ES-I3 (cell line): ENCODE results near the gene NPDC1.

Experiments used
- H3K36me3 ChIP-seq: 2 replicates; pipeline ENCODE4 v1.6.1; 2013; ENCODE audit warnings: mild to moderate bottlenecking, low read length, control low read depth, moderate library complexity; ENCODE audit not compliant: insufficient read depth
- H3K4me1 ChIP-seq: 2 replicates; pipeline ENCODE4 v1.6.1; 2013; ENCODE audit warnings: mild to moderate bottlenecking, control low read depth, low read length; ENCODE audit not compliant: insufficient read depth
- H3K9ac ChIP-seq: 2 replicates; pipeline ENCODE4 v1.6.1; 2013; ENCODE audit warnings: low read depth, mild to moderate bottlenecking, low read length, moderate library complexity
- H3K9me3 ChIP-seq: 2 replicates; pipeline ENCODE4 v1.6.1; 2013; ENCODE audit warnings: mild to moderate bottlenecking, low read length, moderate library complexity; ENCODE audit not compliant: control insufficient read depth, insufficient read depth

The NPDC1 gene, protein sequence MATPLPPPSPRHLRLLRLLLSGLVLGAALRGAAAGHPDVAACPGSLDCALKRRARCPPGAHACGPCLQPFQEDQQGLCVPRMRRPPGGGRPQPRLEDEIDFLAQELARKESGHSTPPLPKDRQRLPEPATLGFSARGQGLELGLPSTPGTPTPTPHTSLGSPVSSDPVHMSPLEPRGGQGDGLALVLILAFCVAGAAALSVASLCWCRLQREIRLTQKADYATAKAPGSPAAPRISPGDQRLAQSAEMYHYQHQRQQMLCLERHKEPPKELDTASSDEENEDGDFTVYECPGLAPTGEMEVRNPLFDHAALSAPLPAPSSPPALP

DNA sequence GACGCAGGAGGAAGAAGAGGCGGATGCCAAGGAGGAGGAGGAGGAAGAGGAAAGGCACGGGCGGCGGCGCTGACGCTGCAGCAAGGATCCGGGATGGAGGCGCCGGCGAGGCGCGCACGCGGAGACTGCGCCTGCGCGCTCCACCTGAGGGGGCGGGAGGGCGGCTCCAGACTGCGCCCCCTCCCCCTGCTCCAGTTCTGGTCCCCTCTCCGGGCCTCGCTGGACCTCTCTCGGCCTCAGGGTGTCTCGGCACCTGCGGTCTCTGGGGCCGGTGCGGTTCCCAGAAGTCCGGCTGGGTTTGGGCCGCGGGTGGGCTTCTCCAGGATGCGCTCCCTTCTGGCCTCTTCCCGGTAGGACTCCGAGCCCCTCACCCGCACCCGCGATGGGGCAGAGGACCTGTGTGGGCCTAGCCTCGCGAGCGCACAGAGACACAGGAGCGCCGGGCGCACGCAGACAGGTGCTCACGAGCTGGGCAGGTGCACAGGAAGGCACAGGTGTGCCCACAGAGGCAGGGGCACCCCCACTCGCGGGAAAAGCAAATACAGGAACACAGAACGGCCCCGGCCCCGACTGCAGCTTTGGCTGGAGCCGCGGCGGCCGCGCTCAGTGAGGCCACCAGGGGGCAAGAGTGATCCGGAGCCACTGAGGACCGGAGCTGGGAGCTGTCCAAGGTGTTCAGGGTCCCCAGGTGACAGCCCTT is at the start of gene NPDC1:
TSS of gene NPDC1 (minus strand) at position 90 of the 700 bp plus-strand sequence. CDS start 188 bp downstream, outside the sequence.
- H3K9ac ChIP-seq, result peak within 1 kb of the TSS; percentile 58
- no peaks in the 10 kb centered on the region for H3K9me3 ChIP-seq
- no peaks in the 10 kb centered on the region for H3K36me3 ChIP-seq
- H3K4me1 ChIP-seq, result no peaks in the 10 kb centered on the region; the same call in 1 of the 2 replicates

DNA sequence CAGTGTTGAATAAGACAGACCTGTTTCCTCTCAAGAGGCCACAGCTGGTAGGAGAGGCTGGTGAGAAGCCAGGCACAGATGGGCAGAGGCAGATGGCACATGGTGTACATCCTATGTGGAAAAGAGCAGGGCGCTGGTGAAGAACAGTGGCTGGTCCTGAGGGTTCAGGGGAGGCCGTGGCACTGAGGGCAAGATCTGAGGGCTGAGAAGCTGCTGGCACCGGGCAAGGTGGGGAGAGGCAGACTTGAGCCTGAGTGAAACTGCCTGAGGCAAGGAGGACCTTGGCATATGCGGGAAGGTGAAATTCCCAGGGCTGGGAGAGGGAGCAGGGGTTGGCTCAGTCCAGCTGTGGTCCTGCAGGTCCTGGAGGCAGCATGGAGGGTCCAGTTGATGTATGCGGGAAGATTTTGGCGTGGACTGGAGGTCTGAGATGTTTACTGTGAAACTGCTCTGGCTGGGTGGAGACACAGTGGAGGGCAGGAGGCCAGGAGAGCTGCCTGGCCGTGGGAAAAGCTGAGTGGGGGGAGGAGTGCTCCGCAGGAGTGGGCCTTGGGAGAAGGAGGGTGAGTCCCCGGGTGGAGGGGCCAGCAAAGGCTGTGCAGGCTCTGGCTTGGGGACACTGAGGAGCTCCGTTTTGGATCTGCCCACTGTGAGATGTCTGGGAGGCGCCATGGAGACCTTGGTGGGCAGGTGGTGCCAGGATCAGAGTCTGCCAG is 43.4 kb upstream of the NPDC1 start:
- no peak overlapping the region for H3K9ac ChIP-seq
- peaks cover 7% of the 10 kb centered on the region; the same call in 1 of the 2 replicates for H3K36me3 ChIP-seq
- peaks cover 6% of the 10 kb centered on the region; the same call in 1 of the 2 replicates for H3K4me1 ChIP-seq
- no peaks in the 10 kb centered on the region for H3K9me3 ChIP-seq

DNA sequence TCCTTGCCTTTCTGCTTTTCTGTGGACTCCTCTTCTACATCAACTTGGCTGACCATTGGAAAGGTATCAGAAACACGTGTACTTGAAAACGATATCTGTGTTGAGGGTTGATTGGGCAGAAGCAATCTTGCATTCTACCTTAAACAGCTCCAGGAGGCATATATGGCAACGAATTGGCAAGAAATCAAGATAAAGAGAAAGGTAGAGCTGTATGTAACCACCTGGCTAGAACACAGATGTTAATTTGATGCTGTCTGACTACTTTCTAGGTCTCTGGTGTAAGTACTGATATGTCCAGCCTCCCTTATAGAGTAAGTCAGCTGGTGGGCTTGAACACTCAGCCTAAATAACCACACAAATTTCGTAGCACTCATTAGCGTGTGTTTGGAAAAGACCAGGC is 42.1 kb upstream of the NPDC1 start:
- peaks cover 8% of the 10 kb centered on the region for H3K4me1 ChIP-seq
- no peak overlapping the region for H3K9ac ChIP-seq
- peaks cover 7% of the 10 kb centered on the region; the same call in 1 of the 2 replicates for H3K36me3 ChIP-seq
- H3K9me3 ChIP-seq, result no peaks in the 10 kb centered on the region

DNA sequence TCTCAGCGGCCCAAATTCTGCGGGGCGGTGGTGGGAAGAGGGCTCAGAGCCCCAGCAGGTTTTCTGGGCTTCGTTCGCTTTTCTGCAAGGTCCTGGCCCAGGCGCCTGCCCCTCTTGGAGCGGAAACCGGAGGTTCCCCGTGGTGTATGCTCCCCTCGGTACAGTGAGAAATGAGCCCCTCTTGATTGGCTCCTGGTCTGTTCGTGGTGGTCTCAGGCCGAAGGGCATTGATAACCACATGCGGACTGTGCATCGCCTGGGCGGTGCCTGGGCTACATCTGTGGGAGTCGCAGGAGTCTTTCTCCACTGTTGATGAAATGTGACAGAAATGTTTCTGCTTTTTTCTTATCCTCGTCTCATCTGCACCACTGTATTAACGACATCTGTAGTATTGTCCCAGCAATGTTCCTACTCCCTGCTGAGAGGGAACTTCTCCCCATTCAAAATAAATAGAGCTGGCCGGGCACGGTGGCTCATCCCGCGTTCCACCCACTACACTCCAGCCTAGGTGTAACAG is 41.5 kb upstream of the NPDC1 start:
- peak overlapping the region; percentile 64 for H3K9ac ChIP-seq
- H3K36me3 ChIP-seq, result peaks cover 7% of the 10 kb centered on the region; the same call in 1 of the 2 replicates
- H3K4me1 ChIP-seq, result peaks cover 11% of the 10 kb centered on the region
- no peaks in the 10 kb centered on the region for H3K9me3 ChIP-seq

DNA sequence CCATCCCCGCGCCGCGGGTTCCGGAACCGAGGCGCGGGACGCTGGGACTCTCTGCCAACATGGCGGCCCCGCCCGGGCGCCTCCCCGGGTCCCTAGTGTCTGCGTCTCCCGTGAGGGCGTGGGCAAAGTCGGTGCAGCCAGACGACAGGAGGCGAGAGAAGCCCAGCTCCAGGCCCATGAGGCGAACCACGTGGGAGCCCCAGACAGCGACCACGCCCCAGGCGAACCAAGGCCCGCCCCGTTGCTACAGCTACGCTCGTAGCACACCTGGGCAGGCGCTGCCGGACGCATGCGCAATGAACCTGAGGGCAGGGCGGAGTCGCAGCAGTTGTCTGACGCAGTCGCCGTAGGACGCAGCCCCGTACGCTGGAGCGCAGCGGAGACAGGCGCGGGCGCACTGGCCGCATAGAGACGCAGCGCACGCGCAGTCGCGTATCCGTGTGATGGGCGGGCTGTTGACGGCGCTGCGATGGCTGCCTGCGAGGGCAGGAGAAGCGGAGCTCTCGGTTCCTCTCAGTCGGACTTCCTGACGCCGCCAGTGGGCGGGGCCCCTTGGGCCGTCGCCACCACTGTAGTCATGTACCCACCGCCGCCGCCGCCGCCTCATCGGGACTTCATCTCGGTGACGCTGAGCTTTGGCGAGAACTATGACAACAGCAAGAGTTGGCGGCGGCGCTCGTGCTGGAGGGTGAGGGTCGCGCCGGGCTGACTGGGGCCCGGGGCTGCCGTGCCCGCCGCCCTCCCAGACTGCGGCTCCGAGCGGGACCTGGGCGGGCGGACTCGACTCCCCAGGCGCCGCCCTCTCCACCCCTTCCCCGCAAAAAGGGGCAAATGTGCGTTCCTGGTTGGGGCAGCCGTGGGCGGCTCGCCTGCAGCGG is 40.8 kb upstream of the NPDC1 start, which contains the start of gene MAN1B1:
TSS of gene MAN1B1 (plus strand) at position 455 of the 878 bp plus-strand sequence. CDS start at position 470, 15 bp downstream.
- Histone ChIP-seq H3K9ac (peak within 1 kb of the TSS; percentile 64), H3K9me3 (no peaks in the 10 kb centered on the region), H3K36me3 (peaks cover 7% of the 10 kb centered on the region; the same call in 1 of the 2 replicates), H3K4me1 (peaks cover 11% of the 10 kb centered on the region)

DNA sequence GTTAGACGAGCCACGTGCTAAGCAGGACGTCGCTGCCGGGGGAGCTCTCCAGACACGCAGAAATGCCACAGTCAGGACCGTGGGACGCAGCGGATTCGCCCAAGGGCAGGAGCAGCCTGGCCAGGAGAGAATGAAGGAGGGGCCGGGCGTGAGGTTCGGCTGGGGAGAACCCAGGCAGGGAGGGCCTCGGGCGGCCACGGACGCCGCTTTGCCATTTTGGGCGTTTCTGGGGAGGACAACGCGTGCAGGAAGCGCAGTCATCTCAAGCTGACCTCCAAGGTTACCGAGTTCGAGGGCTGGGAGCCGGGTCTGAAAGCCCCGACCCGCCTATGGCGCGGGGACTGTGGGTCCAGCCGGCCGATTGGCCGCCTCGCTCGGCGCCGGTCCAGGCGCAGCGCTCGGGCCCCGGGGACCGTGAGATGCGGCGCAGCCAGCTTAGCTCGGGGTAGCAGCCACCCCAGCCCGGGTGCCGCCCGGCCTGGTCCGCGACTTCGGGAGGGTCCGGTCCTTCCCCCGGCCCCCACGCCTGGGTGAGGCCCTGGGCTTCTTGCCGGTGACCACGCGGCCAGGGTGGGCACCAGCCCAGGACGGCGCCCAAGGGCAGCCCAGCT is 40.0 kb upstream of the NPDC1 start:
- Histone ChIP-seq H3K4me1 (peaks cover 11% of the 10 kb centered on the region), H3K9ac (peak overlapping the region; percentile 64), H3K9me3 (no peaks in the 10 kb centered on the region), H3K36me3 (peaks cover 7% of the 10 kb centered on the region; the same call in 1 of the 2 replicates)

DNA sequence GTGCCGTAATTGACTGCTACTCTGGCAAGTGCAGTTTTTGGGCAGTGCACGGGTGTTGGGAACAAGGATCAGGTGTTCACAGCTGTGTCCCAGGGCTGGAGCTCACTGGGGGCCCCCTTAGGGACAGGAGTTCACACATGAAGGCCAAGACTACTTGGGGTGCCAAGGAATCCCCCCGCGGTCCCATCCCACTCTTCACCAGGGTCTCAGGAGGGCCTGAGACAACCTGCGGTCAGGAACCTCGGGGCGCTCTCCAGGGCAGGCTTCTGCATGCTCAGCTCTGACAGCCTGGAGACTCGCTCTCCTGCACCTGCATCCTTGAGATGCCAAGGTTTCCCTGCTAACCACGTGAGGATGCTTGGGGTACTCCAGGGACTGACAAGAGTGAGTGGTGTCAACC is 38.5 kb upstream of the NPDC1 start:
- Histone ChIP-seq H3K9me3 (no peaks in the 10 kb centered on the region), H3K9ac (no peak overlapping the region), H3K36me3 (peaks cover 4% of the 10 kb centered on the region; the same call in 1 of the 2 replicates), H3K4me1 (peaks cover 11% of the 10 kb centered on the region)

DNA sequence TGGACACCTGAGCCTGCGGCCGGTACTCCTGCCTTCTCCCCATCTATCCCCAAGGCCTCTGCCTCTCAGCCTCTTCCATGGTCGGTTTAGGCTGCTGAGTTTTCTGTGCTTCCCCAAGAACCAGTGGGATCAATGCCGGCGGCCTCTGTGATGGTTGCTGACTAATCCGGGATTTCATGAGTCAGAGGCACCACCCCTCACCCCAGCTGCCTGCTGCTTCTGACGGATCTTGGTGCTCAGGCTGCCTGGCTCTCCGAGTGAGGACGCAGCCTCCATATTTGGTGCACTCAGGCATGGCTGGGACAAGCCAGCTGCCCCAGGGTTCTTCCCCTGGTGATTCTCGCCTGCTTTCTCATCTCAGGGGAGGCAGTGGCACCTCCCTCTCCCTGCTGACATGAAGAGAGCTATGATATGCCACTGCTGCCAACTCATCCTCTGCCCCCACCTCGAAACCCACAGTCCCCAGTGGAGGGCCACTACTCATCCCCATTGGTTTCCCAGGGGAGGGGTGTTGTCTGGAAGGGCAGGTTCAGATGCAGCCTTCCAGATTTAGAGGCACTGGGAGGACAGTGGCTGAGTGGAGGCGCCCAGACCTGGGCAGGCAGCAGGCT is 37.5 kb upstream of the NPDC1 start:
- H3K9ac ChIP-seq, result no peak overlapping the region
- peaks cover 11% of the 10 kb centered on the region for H3K4me1 ChIP-seq
- H3K9me3 ChIP-seq, result no peaks in the 10 kb centered on the region
- no peaks in the 10 kb centered on the region; the same call in 1 of the 2 replicates for H3K36me3 ChIP-seq

DNA sequence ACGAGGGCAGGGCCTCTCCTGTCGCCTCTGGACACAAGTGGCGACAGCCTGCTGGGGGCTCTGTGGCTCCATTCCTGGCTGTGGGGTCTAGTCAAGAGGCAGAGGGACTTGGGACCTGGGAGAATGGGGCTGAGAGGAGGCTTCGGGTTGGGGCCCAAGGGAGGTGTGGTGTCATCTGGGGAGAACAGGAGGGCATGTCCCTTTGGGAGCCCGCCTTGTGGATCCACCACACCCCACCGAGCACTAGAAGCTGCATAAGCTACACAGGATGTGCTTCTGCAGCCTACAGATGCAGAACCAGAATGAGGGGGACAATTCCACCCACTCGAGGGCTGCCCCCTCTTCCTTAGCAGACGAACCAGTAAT is 36.9 kb upstream of the NPDC1 start:
- Histone ChIP-seq H3K9ac (no peak overlapping the region), H3K9me3 (no peaks in the 10 kb centered on the region), H3K36me3 (no peaks in the 10 kb centered on the region; the same call in 1 of the 2 replicates), H3K4me1 (peaks cover 9% of the 10 kb centered on the region)

DNA sequence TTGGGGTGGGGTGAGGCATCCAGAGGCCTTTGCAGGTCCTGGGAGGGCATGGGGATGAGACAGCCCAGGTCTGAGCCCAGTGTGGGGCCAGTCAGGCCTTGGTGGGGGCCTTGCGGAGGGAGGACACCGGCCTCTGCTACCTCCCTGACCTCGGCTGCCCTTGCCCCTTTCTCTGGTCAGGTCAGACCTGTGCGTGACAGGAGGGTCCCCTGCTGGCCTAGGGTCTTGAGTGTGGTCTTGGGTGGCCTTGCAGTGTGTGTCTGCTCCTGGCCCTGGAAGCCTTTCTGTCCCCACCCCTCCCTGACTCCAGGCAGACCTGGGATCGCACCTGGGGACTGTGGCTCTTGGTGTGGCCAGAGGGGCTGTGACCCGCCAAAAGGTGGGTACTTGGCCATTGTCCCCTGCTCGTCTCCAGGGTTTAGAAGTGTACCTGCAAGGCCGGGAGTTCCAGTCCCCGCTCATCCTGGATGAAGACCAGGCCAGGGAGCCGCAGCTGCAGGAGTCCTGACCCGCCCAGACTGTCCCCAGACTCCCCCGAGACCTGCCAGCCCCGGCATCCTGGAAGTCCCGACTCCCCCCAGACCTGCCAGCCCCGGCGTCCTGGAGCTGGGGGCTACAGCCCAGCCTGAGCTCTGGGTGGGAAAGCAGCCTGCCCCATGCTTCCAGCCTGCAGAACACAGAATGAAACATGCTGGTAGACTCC is 36.4 kb upstream of the NPDC1 start:
- no peaks in the 10 kb centered on the region for H3K9me3 ChIP-seq
- peaks cover 5% of the 10 kb centered on the region; the same call in 1 of the 2 replicates for H3K4me1 ChIP-seq
- H3K36me3 ChIP-seq, result no peaks in the 10 kb centered on the region; the same call in 1 of the 2 replicates
- no peak overlapping the region for H3K9ac ChIP-seq

DNA sequence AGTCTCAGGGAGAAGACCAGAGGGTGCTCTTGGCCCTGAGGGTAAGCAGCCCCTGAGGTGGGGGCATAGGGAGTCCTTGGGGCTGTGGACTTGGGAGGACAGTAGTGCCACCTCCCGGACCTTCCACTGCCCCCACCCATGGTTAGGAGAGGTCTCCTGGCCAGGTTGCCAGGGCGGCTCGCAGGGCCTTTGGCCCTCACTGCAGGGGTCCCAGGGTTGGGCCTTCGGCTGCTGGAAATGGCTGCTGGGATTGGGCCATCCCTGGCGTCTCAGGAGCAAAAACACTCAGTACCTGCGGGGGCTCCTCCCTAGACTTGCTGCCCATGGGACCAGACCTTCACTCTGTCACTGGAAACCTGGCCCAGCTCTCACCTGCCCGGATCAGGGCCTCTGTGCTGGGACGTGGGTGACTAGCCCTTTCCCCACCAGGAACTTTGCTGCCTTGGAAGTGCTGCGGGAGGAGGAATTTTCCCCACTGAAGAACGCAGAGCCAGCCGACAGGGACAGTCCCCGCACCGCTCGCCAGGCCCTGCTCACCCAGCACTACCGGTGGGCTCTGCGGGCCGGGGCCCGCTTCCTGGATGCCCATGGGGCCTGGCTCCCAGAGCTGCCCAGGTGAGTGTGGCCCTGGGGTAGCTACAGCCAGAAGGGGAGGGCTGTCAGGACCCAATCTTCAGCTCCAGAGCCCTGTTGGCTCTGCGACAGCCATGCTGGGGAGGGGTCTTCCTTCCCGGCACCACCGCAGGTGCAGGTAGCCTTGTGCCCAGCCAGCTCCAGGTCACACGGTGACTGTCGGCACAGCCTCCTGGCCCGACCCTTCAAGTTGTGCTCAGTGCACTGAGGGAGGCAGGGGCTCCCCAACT is 34.5 kb upstream of the NPDC1 start:
- Histone ChIP-seq H3K9ac (no peak overlapping the region), H3K36me3 (no peaks in the 10 kb centered on the region; the same call in 1 of the 2 replicates), H3K4me1 (peaks cover 8% of the 10 kb centered on the region; the same call in 1 of the 2 replicates), H3K9me3 (no peaks in the 10 kb centered on the region)

DNA sequence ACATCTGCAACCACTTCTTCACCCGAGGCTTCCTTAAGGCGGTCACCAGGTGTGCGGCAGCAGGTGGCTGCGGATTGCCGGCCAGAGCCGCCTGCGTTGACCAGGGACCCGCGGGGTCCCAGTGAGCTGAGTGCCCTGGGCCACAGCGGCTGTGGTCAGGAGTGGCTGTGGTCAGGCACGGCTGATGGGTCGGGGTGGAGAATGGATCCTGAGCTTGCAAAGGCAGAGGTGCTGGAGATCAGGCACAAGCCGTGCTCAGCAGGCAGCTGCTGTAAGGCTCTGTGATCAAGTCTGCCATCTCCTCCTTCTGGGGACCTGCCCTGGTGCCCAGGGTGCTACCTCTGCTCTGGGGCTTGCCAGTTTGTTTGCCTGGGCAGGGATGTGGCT is 33.4 kb upstream of the NPDC1 start:
- H3K9me3 ChIP-seq, result no peaks in the 10 kb centered on the region
- H3K9ac ChIP-seq, result no peak overlapping the region
- H3K4me1 ChIP-seq, result peaks cover 17% of the 10 kb centered on the region
- no peaks in the 10 kb centered on the region; the same call in 1 of the 2 replicates for H3K36me3 ChIP-seq
